Activated CD4-positive, alpha-beta T cell treated with anti-CD3 and anti-CD28 coated beads, Interleukin-2, Interleukin-6, amounts not matched to agents 100 ng/mL and 50 ng/mL, durations not matched to agents 16 hours and 8 hours (primary cell): Measurements from ENCODE around the gene HOXC11.

ENCODE experiments used
- DNase-seq: peaks from one replicate; pipeline ENCODE4 v3.0.0-alpha.2; 2020

The HOXC11 gene

GRCh38 chr12:53944209-53944608, 28.7 kb upstream of the HOXC11 start:
- DNase-seq: no peak

- DNase-seq: no peak
Observed at GRCh38 chr12:53944907-53945847, 27.7 kb upstream of the HOXC11 start.

- DNase-seq: no peak
Observed at GRCh38 chr12:53947743-53948142, 25.2 kb upstream of the HOXC11 start.

- DNase-seq: no peak
Observed at GRCh38 chr12:53948650-53949593, 24.0 kb upstream of the HOXC11 start.

GRCh38 chr12:53949631-53950436, 23.1 kb upstream of the HOXC11 start:
- no peak for DNase-seq

GRCh38 chr12:53950437-53950773, 22.5 kb upstream of the HOXC11 start:
- DNase-seq: no peak

- no peak for DNase-seq
Observed at GRCh38 chr12:53950789-53951576, 21.9 kb upstream of the HOXC11 start.

GRCh38 chr12:53951577-53952334, 21.2 kb upstream of the HOXC11 start:
- DNase-seq: no peak

- DNase-seq: no peak
Observed at GRCh38 chr12:53952335-53952694, 20.6 kb upstream of the HOXC11 start.

- peak; percentile 32 for DNase-seq
Observed at GRCh38 chr12:53952871-53953734, 19.8 kb upstream of the HOXC11 start.

GRCh38 chr12:53953831-53954693, 18.9 kb upstream of the HOXC11 start:
- no peak for DNase-seq

- no peak for DNase-seq
Observed at GRCh38 chr12:53954694-53955035, 18.3 kb upstream of the HOXC11 start, which contains the start of gene HOXC12. Gene HOXC12 (plus strand): TSS chr12:53954903. CDS start chr12:53954930, 27 bp downstream.

GRCh38 chr12:53955036-53955775, 17.7 kb upstream of the HOXC11 start:
- no peak for DNase-seq

- DNase-seq: no peak
Observed at GRCh38 chr12:53955776-53956250, 17.1 kb upstream of the HOXC11 start.

GRCh38 chr12:53956251-53956887, 16.6 kb upstream of the HOXC11 start:
- no peak for DNase-seq

- DNase-seq: no peak
Observed at GRCh38 chr12:53956914-53957536, 15.9 kb upstream of the HOXC11 start.

- no peak for DNase-seq
Observed at GRCh38 chr12:53958128-53958527, 14.8 kb upstream of the HOXC11 start.
